ENCODE measurements around the gene EML5. TPM values are rescaled to one million over a fixed set of nuclear protein-coding genes. Genes with fewer than 3 reads are reported as not detected.
A peak's percentile ranks its signal among the peaks of the same experiment; 100 is the strongest.

EML5 gene
- total RNA-seq, 1 donor: under 0.01 TPM

GRCh38 chr14:88746052-88746451 is 46.7 kb downstream of the EML5 start:
- no peak overlapping the region for H3K4me3 ChIP-seq (ENCODE audit: low read depth, low read length)
- no peak for TF ChIP-seq CTCF (IDR thresholded peaks at IDR 0.05; ENCODE audit: insufficient read depth, low read length)
- DNase-seq (ENCODE audit: low read depth): peak; percentile 2

- TF ChIP-seq CTCF (IDR thresholded peaks at IDR 0.05; ENCODE audit: insufficient read depth, low read length): no peak
- H3K4me3 ChIP-seq (ENCODE audit: low read depth, low read length): no peak overlapping the region
- no peak for DNase-seq (ENCODE audit: low read depth)
These were observed 55.5 kb downstream of the EML5 start for GRCh38 chr14:88737245-88737644.

- no peak overlapping the region for H3K4me3 ChIP-seq (ENCODE audit: low read depth, low read length)
- TF ChIP-seq CTCF (IDR thresholded peaks at IDR 0.05; ENCODE audit: insufficient read depth, low read length): no peak
- no peak for DNase-seq (ENCODE audit: low read depth)
These were observed 59.6 kb downstream of the EML5 start for GRCh38 chr14:88733121-88733520.

GRCh38 chr14:88729159-88729558 is 63.6 kb downstream of the EML5 start:
- peak; percentile 37 for TF ChIP-seq CTCF (IDR thresholded peaks at IDR 0.05; ENCODE audit: insufficient read depth, low read length)
- DNase-seq (ENCODE audit: low read depth): no peak

GRCh38 chr14:88727057-88727456 is 65.7 kb downstream of the EML5 start:
- no peak overlapping the region for H3K4me3 ChIP-seq (ENCODE audit: low read depth, low read length)
- no peak for TF ChIP-seq CTCF (IDR thresholded peaks at IDR 0.05; ENCODE audit: insufficient read depth, low read length)
- no peak for DNase-seq (ENCODE audit: low read depth)

More at GRCh38 chr14:88729159-88729558, 63.6 kb downstream of the EML5 start:
- no peak overlapping the region for H3K4me3 ChIP-seq (ENCODE audit: low read depth, low read length)

GRCh38 chr14:88710709-88711108 is 82.0 kb downstream of the EML5 start:
- no peak overlapping the region for H3K4me3 ChIP-seq (ENCODE audit: low read depth, low read length)
- TF ChIP-seq CTCF (IDR thresholded peaks at IDR 0.05; ENCODE audit: insufficient read depth, low read length): no peak

GRCh38 chr14:88707088-88707487 is 85.7 kb downstream of the EML5 start:
- no peak for TF ChIP-seq CTCF (IDR thresholded peaks at IDR 0.05; ENCODE audit: insufficient read depth, low read length)
- no peak overlapping the region for H3K4me3 ChIP-seq (ENCODE audit: low read depth, low read length)
- DNase-seq (ENCODE audit: low read depth): no peak

More at GRCh38 chr14:88710709-88711108, 82.0 kb downstream of the EML5 start:
- DNase-seq (ENCODE audit: low read depth): no peak

All from fibroblast of the aortic adventitia (primary cell).